HG03025 (cell line): ENCODE data around the gene SLCO1B3.
A peak's percentile ranks its signal among the peaks of the same experiment; 100 is the strongest.

Experiments used
- ATAC-seq: cut with Tn5 transposase; IDR thresholded peaks from one replicate; pipeline ENCODE4 v1.9.1; 2021; ENCODE audit warnings: mild to moderate bottlenecking, moderate library complexity; ENCODE audit not compliant: unreplicated experiment, low FRiP score

SLCO1B3 gene

DNA sequence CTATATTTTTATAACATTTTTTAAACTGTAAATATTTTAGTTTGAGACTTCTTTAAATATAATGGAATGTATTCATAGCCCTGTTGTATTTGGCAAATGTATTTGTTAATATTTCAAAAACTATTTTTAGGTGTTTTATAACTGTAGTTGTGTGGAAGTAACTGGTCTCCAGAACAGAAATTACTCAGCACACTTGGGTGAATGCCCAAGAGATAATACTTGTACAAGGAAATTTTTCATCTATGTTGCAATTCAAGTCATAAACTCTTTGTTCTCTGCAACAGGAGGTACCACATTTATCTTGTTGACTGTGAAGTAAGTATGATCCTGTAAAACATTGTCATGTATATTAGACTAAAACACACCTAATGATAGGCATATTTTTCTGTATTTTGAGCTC, 72.8 kb downstream of the SLCO1B3 start:
- no peak for ATAC-seq

DNA sequence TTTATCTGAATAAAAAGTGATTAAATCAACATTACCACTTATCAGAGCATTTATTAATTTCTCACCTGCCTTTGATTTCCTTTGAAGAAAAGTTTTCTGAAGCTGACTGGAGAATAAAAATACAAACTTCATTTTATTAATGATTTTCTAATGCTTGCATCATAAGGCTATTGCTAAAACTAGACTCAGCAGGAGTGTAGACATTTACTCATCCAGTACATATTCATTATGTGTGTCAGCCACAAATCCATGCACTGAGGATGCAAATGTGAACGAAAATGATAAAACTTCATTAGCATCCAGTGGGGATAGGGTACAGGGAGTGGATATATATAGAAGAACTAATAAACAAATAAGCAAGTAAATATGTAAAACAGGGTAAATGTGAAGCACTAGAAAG, 74.6 kb downstream of the SLCO1B3 start:
- no peak for ATAC-seq

DNA sequence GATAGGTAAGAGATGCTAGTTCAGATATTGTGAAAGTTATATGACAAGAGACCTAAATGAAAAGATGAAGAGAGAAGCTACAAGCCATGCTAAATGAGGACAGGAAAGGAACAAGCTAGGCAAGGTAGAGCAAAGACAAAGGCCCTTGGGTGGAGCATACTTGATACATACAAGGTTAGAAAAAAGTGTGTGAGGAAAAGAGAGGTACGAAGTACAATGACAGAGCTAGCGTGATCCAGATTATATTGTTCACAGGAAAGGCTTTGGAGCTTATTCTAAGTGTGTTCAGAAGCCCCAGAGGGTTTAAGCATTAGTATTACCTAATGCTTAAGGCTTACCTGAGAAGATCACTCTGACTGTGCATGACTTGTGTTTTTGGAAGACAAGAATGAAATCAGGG, 75.0 kb downstream of the SLCO1B3 start:
- ATAC-seq, result no peak

DNA sequence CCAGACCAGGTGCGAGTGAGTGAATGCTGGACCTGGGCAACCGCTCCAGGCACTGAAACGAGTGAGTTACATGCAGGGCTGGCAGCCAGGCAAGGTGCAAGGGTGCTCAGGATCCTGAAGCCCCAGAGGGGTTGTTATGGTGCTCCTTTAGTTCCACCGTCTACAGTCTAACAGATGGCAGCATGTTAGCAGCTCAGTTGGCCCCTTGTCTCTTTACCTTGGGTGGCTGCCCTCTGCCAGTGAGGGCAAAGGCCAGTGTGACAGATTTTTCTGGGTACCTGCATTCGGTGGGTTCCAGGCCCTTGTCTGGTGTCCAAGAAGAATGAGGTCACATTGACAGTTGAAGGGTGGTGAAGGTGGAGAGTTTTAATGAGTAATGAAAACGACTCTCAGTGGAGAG, 106.8 kb downstream of the SLCO1B3 start:
- no peak for ATAC-seq

DNA sequence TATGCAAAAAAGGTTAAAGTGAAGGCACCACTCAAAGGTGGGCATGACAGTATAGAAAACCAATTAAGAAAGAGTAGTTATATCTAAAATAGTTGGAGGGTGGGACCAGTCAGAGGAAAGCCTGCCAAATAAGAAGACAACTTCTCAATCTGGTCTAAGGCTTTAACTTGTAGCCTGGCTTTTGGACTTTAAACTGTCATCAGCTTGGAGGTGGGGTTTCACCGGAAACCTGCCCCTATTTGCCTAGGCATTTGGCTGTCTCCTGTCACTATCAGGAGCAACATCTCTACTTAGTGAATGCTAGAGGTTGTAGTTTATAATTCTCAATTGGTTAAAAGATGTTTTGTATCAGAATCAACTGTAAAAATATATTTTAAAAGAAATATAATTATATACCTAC, 107.3 kb downstream of the SLCO1B3 start:
- ATAC-seq, result no peak

DNA sequence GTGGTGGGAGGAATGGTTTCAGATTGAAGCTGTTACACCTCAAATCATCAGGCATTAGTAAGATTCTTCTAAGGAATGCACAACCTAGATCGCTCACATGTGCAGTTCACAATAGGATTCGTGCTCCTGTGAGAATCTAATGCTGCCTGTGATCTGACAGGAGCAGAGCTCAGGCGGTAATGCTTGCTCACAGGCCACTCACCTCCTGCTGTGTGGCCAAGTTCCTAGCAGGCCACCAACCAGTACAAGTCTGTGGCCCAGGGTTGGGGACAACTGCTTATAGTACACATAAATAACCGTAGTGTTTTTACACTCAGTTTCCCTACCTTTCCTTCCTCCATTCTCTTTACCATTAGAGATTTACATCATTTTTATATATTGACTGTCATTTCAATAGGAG, 121.4 kb downstream of the SLCO1B3 start:
- no peak for ATAC-seq

DNA sequence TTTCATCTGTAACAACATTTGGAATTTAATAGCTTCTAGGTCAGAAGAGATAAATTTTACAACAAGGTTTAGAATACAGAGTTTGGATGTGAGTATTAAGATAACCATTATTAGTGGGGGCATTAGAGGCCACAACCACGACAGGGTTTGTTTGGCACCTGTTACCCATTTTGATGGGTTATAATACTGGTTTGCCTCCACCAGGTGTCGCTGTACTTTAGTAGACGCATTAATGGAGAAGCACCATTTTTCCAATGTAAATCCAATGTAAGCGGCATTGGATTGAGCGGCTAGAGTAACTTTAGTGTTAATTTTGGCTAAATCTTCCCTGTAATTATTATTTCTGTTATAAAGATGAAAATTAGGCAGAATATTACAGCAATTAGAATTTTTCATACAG, 136.2 kb downstream of the SLCO1B3 start:
- ATAC-seq, result no peak

DNA sequence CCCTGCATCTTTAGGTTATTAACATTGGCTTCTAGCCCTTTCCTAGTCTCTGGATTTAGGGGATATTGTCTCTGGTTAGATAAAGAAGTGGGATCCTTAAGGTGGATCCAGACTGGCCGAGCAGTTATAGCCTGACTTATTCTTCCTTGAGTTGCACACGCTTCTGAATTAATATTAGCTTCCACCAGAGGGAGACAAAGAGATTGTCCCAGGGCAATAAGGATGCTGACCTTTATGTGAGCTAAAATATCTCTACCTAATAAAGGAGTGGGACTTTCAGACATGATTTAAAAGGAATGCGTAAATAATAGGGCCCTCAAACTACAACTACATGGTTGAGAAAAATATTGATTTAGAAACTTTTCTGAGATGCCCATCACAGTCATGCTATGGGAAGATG, 139.7 kb downstream of the SLCO1B3 start:
- peak; percentile 84 for ATAC-seq

DNA sequence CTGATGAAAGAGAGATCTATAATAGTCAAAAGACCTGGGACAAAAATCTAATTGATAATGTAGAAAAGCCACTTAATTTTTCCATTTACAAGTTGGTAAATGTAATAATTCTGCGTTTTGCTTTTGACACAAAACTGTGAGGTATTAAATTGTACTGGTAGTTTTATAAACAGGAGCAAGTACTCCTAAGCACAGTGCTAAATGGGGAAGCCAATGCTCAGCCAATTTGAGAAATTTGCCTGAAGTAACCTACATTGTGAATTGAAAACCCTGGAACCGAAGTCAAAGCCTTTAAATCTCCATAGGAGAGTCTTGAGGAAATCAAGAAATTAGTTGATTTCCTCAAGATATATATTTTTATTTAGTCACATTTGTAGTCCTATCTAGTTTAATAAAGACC, 152.8 kb downstream of the SLCO1B3 start:
- ATAC-seq, result no peak

DNA sequence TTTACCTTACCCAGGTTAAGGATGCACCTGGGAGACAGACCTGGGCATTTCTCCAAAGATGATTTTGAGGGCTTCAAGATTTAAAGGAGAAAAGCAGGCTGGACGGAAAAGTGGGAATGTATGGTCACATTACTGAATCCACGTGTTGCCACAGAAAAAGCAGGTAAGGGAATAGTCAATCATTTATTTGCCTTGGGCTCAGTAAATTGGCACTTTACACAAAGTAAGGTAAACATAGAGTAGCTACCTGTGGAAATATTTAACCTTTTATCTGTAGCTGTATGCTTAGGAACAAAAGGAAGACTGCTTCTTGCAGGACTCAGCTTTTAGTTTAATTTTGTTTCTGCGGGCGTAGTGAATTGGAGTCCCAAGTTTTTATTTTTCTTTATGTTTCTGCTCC, 153.3 kb downstream of the SLCO1B3 start:
- ATAC-seq, result no peak
